K562 (cell line): ENCODE data around the gene ATP2B1. TPM values are rescaled to one million over a fixed set of nuclear protein-coding genes. Genes with fewer than 3 reads are reported as not detected.

Source experiments
- ATAC-seq: fragments of 200-7000 bp; cut with Tn5 transposase; 3 replicates; pipeline ENCODE4 v1.9.1; 2020; ENCODE audit warnings: moderate library complexity
- BruUV-seq: library from RNA; stranded (reverse); fragments of 400-500 nt; replicated peaks from 2 replicates; lab custom pipeline; 2021; lab: Mats Ljungman, UMichigan
- CTCF ChIA-PET: fragments of 300-600 bp; formaldehyde crosslinking; extraction: SDS; loops from one replicate; lab custom pipeline; 2021; ENCODE audit warnings: low intra/inter-chr PET ratio; lab: Yijun Ruan, JAX
- POLR2A ChIA-PET: fragments of 300-600, 350-650 bp; sonication (Branson Sonifier 250); formaldehyde crosslinking; extraction: SDS; loops from one replicate; lab custom pipeline; 2021; ENCODE audit warnings: antibody characterized with exemption, inconsistent platforms; lab: Yijun Ruan, JAX
- DNase-seq, 4 experiments: peaks; one replicate each; pipeline versions ENCODE4 v3.0.0 to v3.0.0-alpha.2; 2011 to 2018; ENCODE audit warnings: low spot score in 3 of 4, mixed read lengths in 3 of 4; ENCODE audit errors: extremely low read depth in 1 of 4
- FAIRE-seq: peaks from 2 replicates; lab custom pipeline; 2011; peaks lifted over from hg19 to GRCh38; lab: Jason Lieb, UNC
- H2AFZ ChIP-seq: 2 replicates; pipeline ENCODE4 v1.6.0; 2011; ENCODE audit warnings: low read depth, low read length, control low read depth, inconsistent platforms
- H3K27ac ChIP-seq: fragments of 200-600 bp; 3 replicates; pipeline ENCODE4 v1.8.0; 2011; ENCODE audit warnings: low read depth, mild to moderate bottlenecking, control low read depth, inconsistent platforms, low read length, moderate library complexity, mixed read lengths; ENCODE audit errors: extremely low read depth
- H3K27me3 ChIP-seq, 2 experiments: fragments of 300-600 bp in 1 of 2; 2 replicates in 1 of 2; 3 replicates in 1 of 2; pipeline versions ENCODE4 v1.6.0 to v1.8.0; 2011; ENCODE audit warnings: inconsistent platforms in 2 of 2, low read length in 2 of 2, mild to moderate bottlenecking in 1 of 2, mixed read lengths in 1 of 2, moderate library complexity in 1 of 2; ENCODE audit not compliant: control insufficient read depth in 2 of 2, insufficient read depth in 2 of 2
- H3K36me3 ChIP-seq: fragments of 300-600 bp; 3 replicates; pipeline ENCODE4 v1.8.0; 2011; ENCODE audit warnings: mild to moderate bottlenecking, low read length, inconsistent platforms; ENCODE audit not compliant: control insufficient read depth, insufficient read depth
- H3K4me1 ChIP-seq, 2 experiments: fragments of 200-600 bp in 1 of 2; replicated peaks in 1 of 2; 2 replicates in 1 of 2; 3 replicates in 1 of 2; pipeline versions ENCODE4 v1.5.1 to v1.8.0; 2011; ENCODE audit warnings: inconsistent platforms in 2 of 2, low read length in 2 of 2, mild to moderate bottlenecking in 1 of 2, mixed read lengths in 1 of 2, moderate library complexity in 1 of 2; ENCODE audit not compliant: control insufficient read depth in 2 of 2, insufficient read depth in 2 of 2
- H3K4me2 ChIP-seq: 2 replicates; pipeline ENCODE4 v1.6.1; 2011; ENCODE audit warnings: low read length, control low read depth, inconsistent platforms, mixed read lengths; ENCODE audit not compliant: insufficient read depth
- H3K4me3 ChIP-seq: fragments of 200-600 bp; sonication (generic), shearing (Covaris generic); 2 replicates; pipeline ENCODE4 v1.5.1; 2016; ENCODE audit warnings: control low read depth, inconsistent platforms
- H3K79me2 ChIP-seq: fragments of 200-600 bp; 3 replicates; pipeline ENCODE4 v1.8.0; 2011; ENCODE audit warnings: low read length, inconsistent platforms; ENCODE audit not compliant: control insufficient read depth, insufficient read depth
- H3K9ac ChIP-seq, 2 experiments: 2 replicates each; pipeline versions ENCODE4 v1.6.0 to v1.6.1; 2011; ENCODE audit warnings: low read depth in 2 of 2, low read length in 2 of 2, control low read depth in 1 of 2, inconsistent platforms in 1 of 2, mild to moderate bottlenecking in 1 of 2, mixed read lengths in 1 of 2; ENCODE audit not compliant: insufficient read depth in 1 of 2
- H3K9me1 ChIP-seq: one replicate; pipeline ENCODE4 v1.6.0; 2011; ENCODE audit warnings: inconsistent platforms, mild to moderate bottlenecking, low read length, moderate library complexity; ENCODE audit not compliant: control insufficient read depth, insufficient read depth
- H3K9me3 ChIP-seq: replicated peaks from 2 replicates; pipeline ENCODE4 v1.5.1; 2011; ENCODE audit warnings: low read depth, low read length, inconsistent platforms; ENCODE audit not compliant: control insufficient read depth, insufficient read depth
- H4K20me1 ChIP-seq: replicated peaks from 2 replicates; pipeline ENCODE4 v1.6.1; 2011; ENCODE audit warnings: low read length, inconsistent platforms, mixed read lengths; ENCODE audit not compliant: control insufficient read depth, insufficient read depth
- PRDM10 ChIP-seq: fragments of 450-650 bp; IDR thresholded peaks from 2 replicates; pipeline ENCODE4 v1.6.1; 2018; ENCODE audit not compliant: partially characterized antibody
- RCOR1 ChIP-seq, 2 experiments: IDR thresholded peaks; 2 replicates each; pipeline ENCODE4 v1.6.1; 2012; ENCODE audit warnings: low read depth in 2 of 2, low read length in 2 of 2, borderline replicate concordance in 1 of 2, improper control_type of control experiment in 1 of 2
- SMAD3 ChIP-seq: fragments of 450-650 bp; formaldehyde crosslinking; conservative IDR thresholded peaks from 2 replicates; pipeline ENCODE4 v1.4.0; 2020; ENCODE audit warnings: mild to moderate bottlenecking
- WGBS: fragments of 100-300 bp; shearing (Covaris generic); methylation state at CpG from one replicate; pipeline ENCODE4 v1.1.6; 2016; ENCODE audit warnings: low coverage, mixed read lengths; ENCODE audit not compliant: insufficient coverage; ENCODE audit errors: missing lambda C conversion rate; 5-methylcytosine and 5-hydroxymethylcytosine counted together
- in situ Hi-C: fragments of 300-500 bp; cut with MboI; formaldehyde crosslinking; loops from 4 replicates; pipeline ENCODE4 v1.15.0; 2018; ENCODE audit warnings: inconsistent platforms, mixed read lengths
- intact Hi-C: fragments of 100-400 bp; cut with micrococcal nuclease; formaldehyde crosslinking; loops from 2 replicates; pipeline ENCODE4 v1.14.2; 2022
- polyA plus RNA-seq, 8 experiments: library from polyadenylated mRNA; depleted of rRNA in 4 of 8; stranded (reverse) in 5 of 8; unstranded in 3 of 8; fragments of >200 nt; fragmentation: Nextera tagmentation in 2 of 8; fragmentation: Illumina TruSeq in 1 of 8; extraction: Ambion mirVana in 2 of 8; extraction: Trizol in 1 of 8; gene quantifications; 2 replicates each; pipeline versions ENCODE4 v1.2.1 to v1.2.3, GENCODE V29; 2011 to 2014; ENCODE audit warnings: inconsistent platforms in 1 of 8, missing spikeins in 1 of 8
- total RNA-seq, 7 experiments: library from RNA; depleted of rRNA in 6 of 7; stranded (reverse); fragments of >200 nt in 6 of 7; fragmentation: Illumina TruSeq in 2 of 7; extraction: Trizol in 2 of 7; gene quantifications; 2 replicates each; pipeline versions ENCODE4 v1.2.1 to v1.2.3, GENCODE V29; 2011 to 2021; ENCODE audit warnings: low replicate concordance in 1 of 7

ATP2B1 gene
- total and polyA plus RNA-seq, 9 of the 15 experiments (the other 6 are each of a cell fraction or from before 2014, with no cell fraction given) = 8.6 to 39.0 (median 27.8) TPM

DNA sequence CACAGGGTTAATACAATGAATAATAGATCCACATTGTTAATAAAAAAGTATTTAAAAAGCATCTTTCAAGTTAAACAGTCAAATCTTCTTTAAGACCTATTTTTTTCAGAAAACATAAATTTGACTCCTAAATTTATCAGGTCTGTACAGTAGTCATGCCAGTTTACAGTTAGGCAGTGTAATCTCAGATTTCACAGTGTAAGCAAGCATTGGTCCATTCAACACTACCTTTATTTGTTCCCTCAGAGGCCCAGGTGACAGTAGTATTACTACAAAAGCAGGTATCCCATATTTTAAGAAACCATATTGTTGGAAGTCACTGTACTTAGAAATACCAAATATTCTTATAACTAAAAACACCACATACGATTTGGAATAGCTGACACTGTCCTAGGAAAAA lies 6.1 kb downstream of the ATP2B1 start:
- CTCF ChIA-PET = no interaction called here

More for the DNA sequence above, 6.1 kb downstream of the ATP2B1 start:
- DNase-seq (no peak), ATAC-seq (no peak), FAIRE-seq (no peak)
- intact Hi-C loops (no loop called here), in situ Hi-C loops (no loop called here)
- no peak for TF ChIP-seq PRDM10
- TF ChIP-seq SMAD3 (CRISPR knock-in tag) = no peak
- no peak for TF ChIP-seq RCOR1 (IDR thresholded peaks at IDR 0.05; ENCODE audit: borderline replicate concordance in 1 of 2, low read depth in 2 of 2, low read length in 2 of 2)
- Histone ChIP-seq H3K79me2 (peaks cover 100% of the 10 kb centered on the region), H3K9me1 (no peaks in the 10 kb centered on the region), H3K4me3 (no peak overlapping the region), H2AFZ (no peak overlapping the region), H3K4me1 (peaks cover 5% of the 10 kb centered on the region in 2 experiments; a peak in 3 of 5 replicates), H3K9ac (no peak overlapping the region), H3K27ac (no peak overlapping the region), H3K36me3 (0 out of 3 replicates have a peak, but pooled peaks cover 3% of the 10 kb centered on the region), H3K9me3 (no peaks in the 10 kb centered on the region), H3K27me3 (no peaks in the 10 kb centered on the region), H3K4me2 (no peak overlapping the region), H4K20me1 (peaks cover 19% of the 10 kb centered on the region; the same call in 1 of the 2 replicates)
- POLR2A ChIA-PET = interaction anchor here (0.7 kb wide), 2 partner anchors 8 to 28 kb away, joined by 3 read pairs; no protein-coding TSS in a partner anchor
- 24% methylated on average over 1 of the region's 1 CpG for WGBS
- BruUV-seq = no TSS peak
